Endothelial cell (in vitro differentiated cells): ENCODE measurements around the gene PSME3IP1. TPM values are rescaled to one million over a fixed set of nuclear protein-coding genes. Genes with fewer than 3 reads are reported as not detected.
"Not testable (repeated sequence)": the region's sequence is repeated elsewhere in the genome, so short reads cannot be mapped to it uniquely, and the experiment has no call there.

Source experiments
- DNase-seq: peaks from one replicate; pipeline ENCODE4 v3.0.0; 2021; ENCODE audit warnings: low spot score
- H3K27ac Mint-ChIP-seq: one replicate; pipeline ENCODE4 v1.8.0; 2021; ENCODE audit warnings: mixed read lengths, inconsistent platforms; ENCODE audit not compliant: unreplicated experiment
- H3K27me3 Mint-ChIP-seq: one replicate; pipeline ENCODE4 v1.8.0; 2021; ENCODE audit warnings: mild to moderate bottlenecking, moderate library complexity, mixed read lengths, inconsistent platforms; ENCODE audit not compliant: unreplicated experiment
- H3K36me3 Mint-ChIP-seq: one replicate; pipeline ENCODE4 v1.8.0; 2021; ENCODE audit warnings: mild to moderate bottlenecking, low read depth, mixed read lengths, inconsistent platforms; ENCODE audit not compliant: unreplicated experiment
- H3K4me1 Mint-ChIP-seq: one replicate; pipeline ENCODE4 v1.8.0; 2021; ENCODE audit warnings: mild to moderate bottlenecking, mixed read lengths, inconsistent platforms; ENCODE audit not compliant: unreplicated experiment
- H3K4me3 Mint-ChIP-seq: one replicate; pipeline ENCODE4 v1.8.0; 2021; ENCODE audit warnings: mild to moderate bottlenecking, mixed read lengths, inconsistent platforms; ENCODE audit not compliant: unreplicated experiment
- H3K9me3 Mint-ChIP-seq: one replicate; pipeline ENCODE4 v1.8.0; 2021; ENCODE audit warnings: mixed read lengths, inconsistent platforms; ENCODE audit not compliant: unreplicated experiment
- CTCF ChIP-seq: fragments of 200-600 bp; sonication (generic); IDR thresholded peaks from one replicate; pipeline ENCODE4 v1.5.0; 2021; ENCODE audit warnings: antibody characterized with exemption; ENCODE audit not compliant: unreplicated experiment
- total RNA-seq: library from RNA; stranded (reverse); fragmentation: NEBNext Ultra II Directional; extraction: Animal tissue kit (Norgen Biotek cat#: 25700); gene quantifications from one replicate; pipeline ENCODE4 v1.2.1, GENCODE V29; 2021; ENCODE audit not compliant: unreplicated experiment

Gene PSME3IP1
- total RNA-seq, 1 donor from 2014 or later = 84.8 TPM

- Mint-ChIP-seq H3K4me3 (peak overlapping the region; percentile 47), H3K4me1 (no peaks in the 10 kb centered on the region), H3K27me3 (no peaks in the 10 kb centered on the region), H3K9me3 (no peaks in the 10 kb centered on the region), H3K36me3 (peaks cover 40% of the 10 kb centered on the region), H3K27ac (no peak overlapping the region)
- no peak for TF ChIP-seq CTCF
- no peak for DNase-seq
Measured at GRCh38 chr16:57208926-57209325, 23.1 kb upstream of the PSME3IP1 start.

- Mint-ChIP-seq H3K4me3 (no peak overlapping the region), H3K36me3 (peaks cover 24% of the 10 kb centered on the region), H3K4me1 (no peaks in the 10 kb centered on the region), H3K9me3 (no peaks in the 10 kb centered on the region), H3K27me3 (no peaks in the 10 kb centered on the region), H3K27ac (no peak overlapping the region)
- DNase-seq = peak; percentile 9
- peak; percentile 51 for TF ChIP-seq CTCF
Measured at GRCh38 chr16:57204675-57205074, 18.8 kb upstream of the PSME3IP1 start.

- peaks cover 19% of the 10 kb centered on the region for H3K36me3 Mint-ChIP-seq
- no peaks in the 10 kb centered on the region for H3K9me3 Mint-ChIP-seq
- no peak overlapping the region for H3K4me3 Mint-ChIP-seq
- TF ChIP-seq CTCF = no peak
- no peak overlapping the region for H3K27ac Mint-ChIP-seq
- DNase-seq = no peak
- H3K4me1 Mint-ChIP-seq = no peaks in the 10 kb centered on the region
- H3K27me3 Mint-ChIP-seq = no peaks in the 10 kb centered on the region
Measured at GRCh38 chr16:57203451-57203850, 17.6 kb upstream of the PSME3IP1 start.

GRCh38 chr16:57202095-57202886 is 16.5 kb upstream of the PSME3IP1 start:
- H3K36me3 Mint-ChIP-seq = peaks cover 14% of the 10 kb centered on the region
- H3K4me3 Mint-ChIP-seq = no peak overlapping the region
- no peaks in the 10 kb centered on the region for H3K27me3 Mint-ChIP-seq
- DNase-seq = no peak
- no peak overlapping the region for H3K27ac Mint-ChIP-seq
- H3K9me3 Mint-ChIP-seq = no peaks in the 10 kb centered on the region
- no peaks in the 10 kb centered on the region for H3K4me1 Mint-ChIP-seq
- no peak for TF ChIP-seq CTCF

- H3K36me3 Mint-ChIP-seq, H3K4me3 Mint-ChIP-seq, H3K27ac Mint-ChIP-seq, H3K4me1 Mint-ChIP-seq, H3K9me3 Mint-ChIP-seq, DNase-seq, H3K27me3 Mint-ChIP-seq: not testable (repeated sequence)
Measured at GRCh38 chr16:57200926-57201325, 15.1 kb upstream of the PSME3IP1 start.

- not testable (repeated sequence) for H3K27ac Mint-ChIP-seq, H3K27me3 Mint-ChIP-seq, DNase-seq, H3K4me3 Mint-ChIP-seq, H3K9me3 Mint-ChIP-seq, H3K4me1 Mint-ChIP-seq, H3K36me3 Mint-ChIP-seq
Measured at GRCh38 chr16:57200321-57200720, 14.5 kb upstream of the PSME3IP1 start.
